ENCODE results near the gene DCDC2.
"Not testable (repeated sequence)": the region's sequence is repeated elsewhere in the genome, so short reads cannot be mapped to it uniquely, and the experiment has no call there.

Gene DCDC2

GRCh38 chr6:24401458-24401857 lies 43.6 kb upstream of the DCDC2 start:
- H3K36me3 ChIP-seq (ENCODE audit: control insufficient read depth in 1 of 2, insufficient read depth in 2 of 2, low read length in 2 of 2), result peaks cover 0 to 4% of the 10 kb centered on the region in 2 experiments
- H2BK5ac ChIP-seq (ENCODE audit: low read depth, low read length, poor library complexity), result no peak overlapping the region
- H3K4ac ChIP-seq (ENCODE audit: low read depth, low read length), result no peak overlapping the region
- H3K27ac ChIP-seq (ENCODE audit: low read depth, low read length), result no peak overlapping the region
- DNase-seq, result peak; percentile 61 to 74
- peaks cover 4 to 6% of the 10 kb centered on the region in 2 experiments for H3K4me1 ChIP-seq (ENCODE audit: control insufficient read depth in 1 of 2, insufficient read depth in 2 of 2, low read length in 2 of 2)
- no peak overlapping the region for H3K4me3 ChIP-seq (ENCODE audit: low read depth, low read length)
- H2AK5ac ChIP-seq (ENCODE audit: low read length), result no peak overlapping the region
- H3K4me2 ChIP-seq (ENCODE audit: low read length), result no peak overlapping the region
- H2AFZ ChIP-seq (ENCODE audit: insufficient read depth, low read length, poor library complexity), result no peak overlapping the region
- no CpG with 5 or more reads among the region's 4 CpGs for WGBS (ENCODE audit: extremely low coverage, insufficient coverage, insufficient read length)
- peaks cover 6% of the 10 kb centered on the region for H3K79me2 ChIP-seq (ENCODE audit: control insufficient read depth, insufficient read depth, low read length, poor library complexity)
- H4K8ac ChIP-seq (ENCODE audit: low read depth, low read length), result no peak overlapping the region
- H3K27me3 ChIP-seq (ENCODE audit: insufficient read depth, low read length), result no peaks in the 10 kb centered on the region
- no peak overlapping the region for H4K91ac ChIP-seq (ENCODE audit: low read depth, low read length)
- no peak overlapping the region for H3K9ac ChIP-seq (ENCODE audit: low read length)
- H2BK12ac ChIP-seq (ENCODE audit: low read length), result no peak overlapping the region
- no peak overlapping the region for H3K23ac ChIP-seq (ENCODE audit: low read length)
- H3K18ac ChIP-seq (ENCODE audit: low read length), result no peak overlapping the region
- no peak overlapping the region for H3K14ac ChIP-seq (ENCODE audit: low read length)
- H2BK120ac ChIP-seq (ENCODE audit: insufficient read depth, low read length, poor library complexity), result no peak overlapping the region
- H3K9me3 ChIP-seq (ENCODE audit: insufficient read depth, low read depth, low read length), result peaks cover 3% of the 10 kb centered on the region
- peaks cover 5% of the 10 kb centered on the region for H3K79me1 ChIP-seq (ENCODE audit: low read length)
- H4K12ac ChIP-seq (ENCODE audit: low read depth, low read length), result no peak overlapping the region

DNA sequence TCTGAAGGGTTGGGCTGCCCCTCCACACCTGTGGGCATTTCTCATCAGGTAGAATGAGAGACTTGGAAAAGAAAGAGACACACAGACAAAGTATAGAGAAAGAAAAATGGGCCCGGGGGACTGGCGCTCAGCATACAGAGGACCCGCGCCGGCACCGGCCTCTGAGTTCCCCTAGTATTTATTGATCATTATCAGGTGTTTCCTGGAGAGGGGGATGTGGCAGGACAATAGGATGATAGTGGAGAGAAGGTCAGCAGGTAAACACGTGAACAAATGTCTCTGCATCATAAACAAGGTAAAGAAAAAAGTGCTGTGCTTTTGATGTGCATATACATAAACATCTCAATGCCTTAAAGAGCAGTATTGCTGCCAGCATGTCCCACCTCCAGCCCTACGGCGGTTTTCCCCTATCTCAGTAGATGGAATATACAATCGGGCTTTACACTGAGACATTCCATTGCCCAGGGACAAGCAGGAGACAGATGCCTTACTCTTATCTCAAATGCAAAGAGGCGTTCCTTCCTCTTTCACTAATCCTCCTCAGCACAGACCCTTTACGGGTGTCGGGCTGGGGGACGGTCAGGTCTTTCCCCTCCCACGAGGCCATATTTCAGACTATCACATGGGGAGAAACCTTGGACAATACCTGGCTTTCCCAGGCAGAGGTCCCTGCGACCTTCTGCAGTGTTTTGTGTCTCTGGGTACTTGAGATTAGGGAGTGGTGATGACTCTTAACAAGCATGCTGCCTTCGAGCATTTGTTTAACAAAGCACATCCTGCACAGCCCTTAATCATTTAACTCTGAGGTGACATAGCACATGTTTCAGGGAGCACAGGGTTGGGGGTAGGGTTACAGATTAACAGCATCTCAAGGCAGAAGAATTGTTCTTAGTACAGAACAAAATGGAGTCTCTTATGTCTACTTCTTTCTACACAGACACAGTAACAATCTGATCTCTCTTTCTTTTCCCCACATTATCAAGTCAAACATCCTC lies 42.5 kb upstream of the DCDC2 start:
- H3K23ac ChIP-seq (ENCODE audit: low read length); H3K4ac ChIP-seq (ENCODE audit: low read depth, low read length); H3K14ac ChIP-seq (ENCODE audit: low read length); H4K91ac ChIP-seq (ENCODE audit: low read depth, low read length); H4K8ac ChIP-seq (ENCODE audit: low read depth, low read length); H3K27me3 ChIP-seq (ENCODE audit: insufficient read depth, low read length); H2BK5ac ChIP-seq (ENCODE audit: low read depth, low read length, poor library complexity); H3K79me2 ChIP-seq (ENCODE audit: control insufficient read depth, insufficient read depth, low read length, poor library complexity); H3K9me3 ChIP-seq (ENCODE audit: insufficient read depth, low read depth, low read length); H2BK120ac ChIP-seq (ENCODE audit: insufficient read depth, low read length, poor library complexity); H3K4me3 ChIP-seq (ENCODE audit: low read depth, low read length); H3K36me3 ChIP-seq (ENCODE audit: control insufficient read depth in 1 of 2, insufficient read depth in 2 of 2, low read length in 2 of 2); H4K12ac ChIP-seq (ENCODE audit: low read depth, low read length); H2AFZ ChIP-seq (ENCODE audit: insufficient read depth, low read length, poor library complexity); H2AK5ac ChIP-seq (ENCODE audit: low read length); H3K27ac ChIP-seq (ENCODE audit: low read depth, low read length); H3K9ac ChIP-seq (ENCODE audit: low read length); H3K4me1 ChIP-seq (ENCODE audit: control insufficient read depth in 1 of 2, insufficient read depth in 2 of 2, low read length in 2 of 2); H3K18ac ChIP-seq (ENCODE audit: low read length); H3K79me1 ChIP-seq (ENCODE audit: low read length); H2BK12ac ChIP-seq (ENCODE audit: low read length): not testable (repeated sequence)
- no CpG with 5 or more reads among the region's 17 CpGs for WGBS (ENCODE audit: extremely low coverage, insufficient coverage, insufficient read length)
- peak overlapping the region; percentile 22 for H3K4me2 ChIP-seq (ENCODE audit: low read length)
- peak; percentile 61 to 79 for DNase-seq

DNA sequence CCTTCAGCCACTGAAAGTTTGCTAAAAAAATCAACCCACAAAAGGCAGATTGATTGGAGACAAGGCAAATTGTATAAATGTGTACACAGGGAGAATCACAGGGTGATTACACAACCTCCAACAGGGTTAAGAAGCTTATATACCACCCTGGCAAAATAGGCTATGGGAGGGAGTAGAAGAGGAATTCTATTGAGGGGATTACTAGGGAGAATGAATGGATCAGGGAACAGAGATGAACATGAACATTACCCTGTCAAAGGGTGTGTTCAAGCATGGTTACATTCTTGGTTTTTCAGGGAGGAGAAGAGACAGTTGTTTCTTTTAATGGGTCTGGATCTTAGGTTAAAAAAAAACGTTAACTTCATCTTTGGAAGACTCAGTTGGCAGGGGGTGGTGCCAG lies 39.8 kb upstream of the DCDC2 start:
- H3K4me3 ChIP-seq (ENCODE audit: low read depth, low read length), result no peak overlapping the region
- no peak overlapping the region for H4K12ac ChIP-seq (ENCODE audit: low read depth, low read length)
- peaks cover 3% of the 10 kb centered on the region for H3K9me3 ChIP-seq (ENCODE audit: insufficient read depth, low read depth, low read length)
- no peak overlapping the region for H3K4me2 ChIP-seq (ENCODE audit: low read length)
- H3K18ac ChIP-seq (ENCODE audit: low read length), result no peak overlapping the region
- no peak overlapping the region for H2AK5ac ChIP-seq (ENCODE audit: low read length)
- no peaks in the 10 kb centered on the region for H3K79me2 ChIP-seq (ENCODE audit: control insufficient read depth, insufficient read depth, low read length, poor library complexity)
- H2BK120ac ChIP-seq (ENCODE audit: insufficient read depth, low read length, poor library complexity), result no peak overlapping the region
- no peak overlapping the region for H4K8ac ChIP-seq (ENCODE audit: low read depth, low read length)
- H2BK12ac ChIP-seq (ENCODE audit: low read length), result no peak overlapping the region
- H3K36me3 ChIP-seq (ENCODE audit: control insufficient read depth in 1 of 2, insufficient read depth in 2 of 2, low read length in 2 of 2), result no peaks in the 10 kb centered on the region
- peaks cover 4% of the 10 kb centered on the region in 2 experiments for H3K4me1 ChIP-seq (ENCODE audit: control insufficient read depth in 1 of 2, insufficient read depth in 2 of 2, low read length in 2 of 2)
- no peak overlapping the region for H3K14ac ChIP-seq (ENCODE audit: low read length)
- no peak overlapping the region for H4K91ac ChIP-seq (ENCODE audit: low read depth, low read length)
- H3K79me1 ChIP-seq (ENCODE audit: low read length), result no peaks in the 10 kb centered on the region
- DNase-seq, result no peak
- H3K27me3 ChIP-seq (ENCODE audit: insufficient read depth, low read length), result no peaks in the 10 kb centered on the region
- no peak overlapping the region for H3K4ac ChIP-seq (ENCODE audit: low read depth, low read length)
- no peak overlapping the region for H3K23ac ChIP-seq (ENCODE audit: low read length)
- no peak overlapping the region for H3K27ac ChIP-seq (ENCODE audit: low read depth, low read length)
- no CpG with 5 or more reads among the region's 1 CpG for WGBS (ENCODE audit: extremely low coverage, insufficient coverage, insufficient read length)
- H3K9ac ChIP-seq (ENCODE audit: low read length), result no peak overlapping the region
- H2BK5ac ChIP-seq (ENCODE audit: low read depth, low read length, poor library complexity), result no peak overlapping the region
- no peak overlapping the region for H2AFZ ChIP-seq (ENCODE audit: insufficient read depth, low read length, poor library complexity)

DNA sequence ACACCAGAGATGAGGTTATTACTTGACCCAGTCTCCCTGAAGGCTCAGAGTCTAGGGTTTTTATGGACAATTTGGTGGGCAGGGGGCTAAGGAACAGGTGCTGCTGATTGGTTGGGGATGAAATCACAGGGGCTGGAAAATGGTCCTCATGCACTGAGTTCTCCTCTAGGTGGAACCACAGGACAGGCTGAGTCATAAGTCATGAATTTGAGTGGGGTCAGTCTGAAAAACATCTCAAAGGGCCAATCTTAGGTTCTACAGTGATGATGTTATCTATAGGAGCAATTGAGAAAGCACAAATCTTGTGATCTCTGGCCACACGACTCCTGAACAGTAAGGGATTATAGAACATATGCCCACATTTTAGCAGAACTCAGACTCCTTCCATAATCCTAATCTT lies 39.0 kb upstream of the DCDC2 start:
- no peaks in the 10 kb centered on the region for H3K27me3 ChIP-seq (ENCODE audit: insufficient read depth, low read length)
- no peak overlapping the region for H3K4me3 ChIP-seq (ENCODE audit: low read depth, low read length)
- no peaks in the 10 kb centered on the region for H3K79me2 ChIP-seq (ENCODE audit: control insufficient read depth, insufficient read depth, low read length, poor library complexity)
- H3K4me1 ChIP-seq (ENCODE audit: control insufficient read depth in 1 of 2, insufficient read depth in 2 of 2, low read length in 2 of 2), result peaks cover 4% of the 10 kb centered on the region in 2 experiments
- no peaks in the 10 kb centered on the region for H3K36me3 ChIP-seq (ENCODE audit: control insufficient read depth in 1 of 2, insufficient read depth in 2 of 2, low read length in 2 of 2)
- no peak overlapping the region for H2AK5ac ChIP-seq (ENCODE audit: low read length)
- H4K91ac ChIP-seq (ENCODE audit: low read depth, low read length), result no peak overlapping the region
- H3K27ac ChIP-seq (ENCODE audit: low read depth, low read length), result no peak overlapping the region
- H2BK12ac ChIP-seq (ENCODE audit: low read length), result no peak overlapping the region
- no peak overlapping the region for H3K23ac ChIP-seq (ENCODE audit: low read length)
- no peak overlapping the region for H3K18ac ChIP-seq (ENCODE audit: low read length)
- H2BK5ac ChIP-seq (ENCODE audit: low read depth, low read length, poor library complexity), result no peak overlapping the region
- H2BK120ac ChIP-seq (ENCODE audit: insufficient read depth, low read length, poor library complexity), result no peak overlapping the region
- H3K9me3 ChIP-seq (ENCODE audit: insufficient read depth, low read depth, low read length), result peaks cover 3% of the 10 kb centered on the region
- DNase-seq, result no peak
- no peak overlapping the region for H2AFZ ChIP-seq (ENCODE audit: insufficient read depth, low read length, poor library complexity)
- no peak overlapping the region for H3K9ac ChIP-seq (ENCODE audit: low read length)
- WGBS (ENCODE audit: extremely low coverage, insufficient coverage, insufficient read length), result no CpG with 5 or more reads among the region's 1 CpG
- no peaks in the 10 kb centered on the region for H3K79me1 ChIP-seq (ENCODE audit: low read length)
- no peak overlapping the region for H3K4me2 ChIP-seq (ENCODE audit: low read length)
- H4K12ac ChIP-seq (ENCODE audit: low read depth, low read length), result no peak overlapping the region
- H3K4ac ChIP-seq (ENCODE audit: low read depth, low read length), result no peak overlapping the region
- H4K8ac ChIP-seq (ENCODE audit: low read depth, low read length), result no peak overlapping the region
- no peak overlapping the region for H3K14ac ChIP-seq (ENCODE audit: low read length)
